SU-DHL-6 (cell line): ENCODE measurements around the gene NANS.
"Not testable (repeated sequence)": the region's sequence is repeated elsewhere in the genome, so short reads cannot be mapped to it uniquely, and the experiment has no call there.

ENCODE experiments used
- H2AFZ ChIP-seq: fragments of 200-600 bp; sonication (generic); 2 replicates; pipeline ENCODE4 v1.6.1; 2014; ENCODE audit warnings: low read depth, mild to moderate bottlenecking, moderate library complexity, mixed read lengths, antibody characterized with exemption, low read length; ENCODE audit not compliant: severe bottlenecking
- H3F3A ChIP-seq: fragments of 200-600 bp; shearing (Covaris generic); 2 replicates; pipeline ENCODE4 v1.6.0; 2016; ENCODE audit warnings: antibody characterized with exemption, mild to moderate bottlenecking; ENCODE audit not compliant: insufficient read depth
- H3K27ac ChIP-seq: fragments of 200-600 bp; sonication (generic); 2 replicates; pipeline ENCODE4 v1.5.1; 2016; ENCODE audit warnings: low read depth, mild to moderate bottlenecking, low read length, moderate library complexity, mixed read lengths
- H3K27me3 ChIP-seq: fragments of 200-600 bp; sonication (generic), shearing (Covaris generic); 2 replicates; pipeline ENCODE4 v1.6.0; 2014; ENCODE audit warnings: mild to moderate bottlenecking, low read length
- H3K36me3 ChIP-seq: fragments of 200-600 bp; sonication (generic); 2 replicates; pipeline ENCODE4 v1.6.1; 2014; ENCODE audit warnings: mild to moderate bottlenecking, low read length, mixed read lengths
- H3K4me2 ChIP-seq: fragments of 300-600, 200-600 bp; shearing (Covaris generic), sonication (generic); 2 replicates; pipeline ENCODE4 v1.6.0; 2014; ENCODE audit warnings: low read length, low read depth, mild to moderate bottlenecking; ENCODE audit not compliant: poor library complexity, severe bottlenecking
- H3K4me3 ChIP-seq: fragments of 200-600 bp; sonication (generic); 2 replicates; pipeline ENCODE4 v1.5.1; 2014; ENCODE audit warnings: antibody characterized with exemption, low read length, mild to moderate bottlenecking, mixed read lengths; ENCODE audit not compliant: insufficient read depth, poor library complexity, severe bottlenecking
- H3K79me2 ChIP-seq: fragments of 200-600 bp; sonication (generic); 2 replicates; pipeline ENCODE4 v1.6.1; 2014; ENCODE audit warnings: mild to moderate bottlenecking, low read length, moderate library complexity; ENCODE audit not compliant: insufficient read depth
- H3K9ac ChIP-seq: fragments of 200-600 bp; sonication (generic); 2 replicates; pipeline ENCODE4 v1.7.0; 2014; ENCODE audit warnings: mild to moderate bottlenecking, low read length
- H3K9me2 ChIP-seq: fragments of 200-600 bp; sonication (generic); replicated peaks from 2 replicates; pipeline ENCODE4 v1.6.1; 2014; ENCODE audit warnings: low read length; ENCODE audit not compliant: insufficient read depth
- H3K9me3 ChIP-seq: fragments of 200-600 bp; sonication (generic); 2 replicates; pipeline ENCODE4 v1.6.1; 2014; ENCODE audit warnings: low read length, mixed read lengths; ENCODE audit not compliant: insufficient read depth
- H4K20me1 ChIP-seq: fragments of 200-600 bp; sonication (generic); 2 replicates; pipeline ENCODE4 v1.6.1; 2014; ENCODE audit warnings: low read depth, mild to moderate bottlenecking, antibody characterized with exemption, low read length, moderate library complexity, mixed read lengths
- CTCF ChIP-seq: fragments of 200-600 bp; sonication (generic); IDR thresholded peaks from one replicate; pipeline ENCODE4 v1.5.1; 2017; ENCODE audit warnings: antibody characterized with exemption, mild to moderate bottlenecking, low read length, moderate library complexity; ENCODE audit not compliant: insufficient read depth, poor library complexity, severe bottlenecking
- EZH2phosphoT487 ChIP-seq: fragments of 200-600 bp; sonication (generic), shearing (Covaris generic); conservative IDR thresholded peaks from 2 replicates; pipeline ENCODE4 v1.6.1; 2018; ENCODE audit warnings: mild to moderate bottlenecking, antibody characterized with exemption, low read length, moderate library complexity, mixed read lengths

NANS gene

DNA sequence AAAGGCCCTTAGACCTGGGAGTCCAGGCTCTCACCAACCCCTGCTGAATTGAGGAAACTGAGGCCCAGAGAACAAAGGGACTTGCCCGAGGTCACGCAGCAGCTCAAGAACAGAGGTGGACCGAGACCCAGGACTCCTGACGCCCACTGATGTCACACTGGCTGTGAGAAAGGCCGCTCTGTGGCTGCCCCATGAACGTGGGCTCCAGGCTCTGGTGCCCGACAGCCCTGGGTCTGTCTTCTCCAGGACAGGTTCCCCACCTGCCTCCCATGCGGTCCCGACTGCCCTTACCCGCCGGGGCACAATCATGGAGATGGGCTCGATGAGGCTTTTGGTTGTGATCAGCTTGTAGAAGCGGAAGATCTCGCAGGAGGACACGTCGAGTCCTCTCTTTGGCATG is 71.8 kb downstream of the NANS start:
- H2AFZ ChIP-seq = no peak overlapping the region
- H3K79me2 ChIP-seq = no peaks in the 10 kb centered on the region
- no peaks in the 10 kb centered on the region for H3K36me3 ChIP-seq
- H3K9ac ChIP-seq = no peak overlapping the region
- no peaks in the 10 kb centered on the region for H3F3A ChIP-seq
- H3K9me3 ChIP-seq = no peaks in the 10 kb centered on the region
- H3K27me3 ChIP-seq = no peaks in the 10 kb centered on the region
- H3K4me2 ChIP-seq = no peak overlapping the region
- H3K27ac ChIP-seq = no peak overlapping the region
- no peak overlapping the region for H3K4me3 ChIP-seq
- no peaks in the 10 kb centered on the region for H4K20me1 ChIP-seq
- no peaks in the 10 kb centered on the region for H3K9me2 ChIP-seq
- TF ChIP-seq EZH2phosphoT487 = no peak
- TF ChIP-seq CTCF = no peak

- H4K20me1 ChIP-seq = no peaks in the 10 kb centered on the region
- H3K36me3 ChIP-seq = no peaks in the 10 kb centered on the region
- H3K27me3 ChIP-seq = no peaks in the 10 kb centered on the region
- H3K9ac ChIP-seq = no peak overlapping the region
- no peak for TF ChIP-seq EZH2phosphoT487
- no peak for TF ChIP-seq CTCF
- no peaks in the 10 kb centered on the region for H3K9me3 ChIP-seq
- H3K27ac ChIP-seq = no peak overlapping the region
- H3K4me2 ChIP-seq = no peak overlapping the region
- H3F3A ChIP-seq = no peaks in the 10 kb centered on the region
- no peaks in the 10 kb centered on the region for H3K9me2 ChIP-seq
- H3K4me3 ChIP-seq = no peak overlapping the region
- H2AFZ ChIP-seq = no peak overlapping the region
- no peaks in the 10 kb centered on the region for H3K79me2 ChIP-seq
Observed at GRCh38 chr9:98129451-98129881, 72.9 kb downstream of the NANS start.

DNA sequence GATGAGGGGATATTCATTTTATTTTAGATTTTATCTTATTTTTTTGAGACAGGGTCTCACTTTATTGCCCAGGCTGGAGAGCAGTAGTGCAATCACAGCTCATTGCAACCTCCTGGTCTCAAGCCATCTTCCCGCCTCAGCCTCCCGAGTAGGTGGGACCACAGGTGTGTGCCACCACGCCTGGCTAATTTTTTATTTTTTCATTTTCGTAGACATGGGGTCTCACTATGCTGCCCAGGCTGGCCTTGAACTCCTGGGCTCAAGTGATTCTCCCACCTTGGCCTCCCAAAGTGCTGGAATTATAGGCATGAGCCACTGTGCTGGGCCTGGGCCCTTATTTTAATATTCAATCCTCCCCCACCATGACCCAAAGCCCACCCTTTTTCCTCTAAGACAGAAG is 73.5 kb downstream of the NANS start:
- not testable (repeated sequence) for H2AFZ ChIP-seq, H3K9ac ChIP-seq, H3K36me3 ChIP-seq, H3K4me3 ChIP-seq, H3K27ac ChIP-seq, H3K9me2 ChIP-seq, H4K20me1 ChIP-seq, H3K79me2 ChIP-seq, H3F3A ChIP-seq, H3K9me3 ChIP-seq, H3K27me3 ChIP-seq, H3K4me2 ChIP-seq

- no peaks in the 10 kb centered on the region for H3K27me3 ChIP-seq
- H3F3A ChIP-seq = no peaks in the 10 kb centered on the region
- no peak for TF ChIP-seq CTCF
- no peak for TF ChIP-seq EZH2phosphoT487
- H4K20me1 ChIP-seq = no peaks in the 10 kb centered on the region
- no peaks in the 10 kb centered on the region for H3K79me2 ChIP-seq
- no peaks in the 10 kb centered on the region for H3K9me2 ChIP-seq
- no peak overlapping the region for H3K4me2 ChIP-seq
- H2AFZ ChIP-seq = no peak overlapping the region
- no peaks in the 10 kb centered on the region for H3K9me3 ChIP-seq
- no peak overlapping the region for H3K4me3 ChIP-seq
- H3K36me3 ChIP-seq = no peaks in the 10 kb centered on the region
- H3K9ac ChIP-seq = no peak overlapping the region
- no peak overlapping the region for H3K27ac ChIP-seq
Observed at GRCh38 chr9:98130576-98131228, 74.2 kb downstream of the NANS start.
